Neutrophil (primary cell): ENCODE data around the gene MGAT1.
"Not testable (repeated sequence)": the region's sequence is repeated elsewhere in the genome, so short reads cannot be mapped to it uniquely, and the experiment has no call there.

Experiments used
- H3K27ac ChIP-seq: fragments of 200-600 bp; sonication (generic); 2 replicates; pipeline ENCODE4 v1.5.1; 2016; ENCODE audit warnings: mild to moderate bottlenecking, moderate library complexity
- H3K27me3 ChIP-seq: fragments of 200-600 bp; sonication (generic); 2 replicates; pipeline ENCODE4 v1.6.0; 2016; ENCODE audit warnings: mild to moderate bottlenecking
- H3K36me3 ChIP-seq: fragments of 200-600 bp; sonication (generic); 2 replicates; pipeline ENCODE4 v1.5.1; 2017
- H3K4me1 ChIP-seq, 2 experiments: fragments of 200-600 bp in 1 of 2; sonication (generic) in 1 of 2; 1 replicate in 1 of 2; 2 replicates in 1 of 2; pipeline versions ENCODE4 v1.5.1 to v1.6.1; 2013 to 2016; ENCODE audit warnings: low read depth in 1 of 2, low read length in 1 of 2, mild to moderate bottlenecking in 1 of 2, moderate library complexity in 1 of 2; ENCODE audit not compliant: control insufficient read depth in 1 of 2, insufficient read depth in 1 of 2
- H3K4me3 ChIP-seq, 2 experiments: fragments of 200-600 bp in 1 of 2; sonication (generic) in 1 of 2; 1 replicate in 1 of 2; 2 replicates in 1 of 2; pipeline ENCODE4 v1.5.1; 2013 to 2016; ENCODE audit warnings: low read depth in 1 of 2, low read length in 1 of 2, mild to moderate bottlenecking in 1 of 2, moderate library complexity in 1 of 2
- H3K9me3 ChIP-seq: fragments of 200-600 bp; sonication (generic); 2 replicates; pipeline ENCODE4 v1.5.1; 2016
- TF ChIP-seq, protein P1 (sequence below): fragments of 200-600 bp; sonication (generic); IDR thresholded peaks from 2 replicates; pipeline ENCODE4 v1.5.1; 2016; ENCODE audit warnings: antibody characterized with exemption

Gene MGAT1

GRCh38 chr5:180832638-180833068, 30.0 kb upstream of the MGAT1 start:
- H3K36me3 ChIP-seq, result peaks cover 27% of the 10 kb centered on the region
- no peaks in the 10 kb centered on the region for H3K9me3 ChIP-seq
- no peaks in the 10 kb centered on the region for H3K27me3 ChIP-seq
- TF ChIP-seq, protein P1, sequence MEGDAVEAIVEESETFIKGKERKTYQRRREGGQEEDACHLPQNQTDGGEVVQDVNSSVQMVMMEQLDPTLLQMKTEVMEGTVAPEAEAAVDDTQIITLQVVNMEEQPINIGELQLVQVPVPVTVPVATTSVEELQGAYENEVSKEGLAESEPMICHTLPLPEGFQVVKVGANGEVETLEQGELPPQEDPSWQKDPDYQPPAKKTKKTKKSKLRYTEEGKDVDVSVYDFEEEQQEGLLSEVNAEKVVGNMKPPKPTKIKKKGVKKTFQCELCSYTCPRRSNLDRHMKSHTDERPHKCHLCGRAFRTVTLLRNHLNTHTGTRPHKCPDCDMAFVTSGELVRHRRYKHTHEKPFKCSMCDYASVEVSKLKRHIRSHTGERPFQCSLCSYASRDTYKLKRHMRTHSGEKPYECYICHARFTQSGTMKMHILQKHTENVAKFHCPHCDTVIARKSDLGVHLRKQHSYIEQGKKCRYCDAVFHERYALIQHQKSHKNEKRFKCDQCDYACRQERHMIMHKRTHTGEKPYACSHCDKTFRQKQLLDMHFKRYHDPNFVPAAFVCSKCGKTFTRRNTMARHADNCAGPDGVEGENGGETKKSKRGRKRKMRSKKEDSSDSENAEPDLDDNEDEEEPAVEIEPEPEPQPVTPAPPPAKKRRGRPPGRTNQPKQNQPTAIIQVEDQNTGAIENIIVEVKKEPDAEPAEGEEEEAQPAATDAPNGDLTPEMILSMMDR, result no peak
- H3K27ac ChIP-seq, result no peak overlapping the region
- peaks cover 28 to 31% of the 10 kb centered on the region in 2 experiments for H3K4me1 ChIP-seq
- H3K4me3 ChIP-seq, result peak overlapping the region in 1 of 2 experiments; percentile 94

DNA sequence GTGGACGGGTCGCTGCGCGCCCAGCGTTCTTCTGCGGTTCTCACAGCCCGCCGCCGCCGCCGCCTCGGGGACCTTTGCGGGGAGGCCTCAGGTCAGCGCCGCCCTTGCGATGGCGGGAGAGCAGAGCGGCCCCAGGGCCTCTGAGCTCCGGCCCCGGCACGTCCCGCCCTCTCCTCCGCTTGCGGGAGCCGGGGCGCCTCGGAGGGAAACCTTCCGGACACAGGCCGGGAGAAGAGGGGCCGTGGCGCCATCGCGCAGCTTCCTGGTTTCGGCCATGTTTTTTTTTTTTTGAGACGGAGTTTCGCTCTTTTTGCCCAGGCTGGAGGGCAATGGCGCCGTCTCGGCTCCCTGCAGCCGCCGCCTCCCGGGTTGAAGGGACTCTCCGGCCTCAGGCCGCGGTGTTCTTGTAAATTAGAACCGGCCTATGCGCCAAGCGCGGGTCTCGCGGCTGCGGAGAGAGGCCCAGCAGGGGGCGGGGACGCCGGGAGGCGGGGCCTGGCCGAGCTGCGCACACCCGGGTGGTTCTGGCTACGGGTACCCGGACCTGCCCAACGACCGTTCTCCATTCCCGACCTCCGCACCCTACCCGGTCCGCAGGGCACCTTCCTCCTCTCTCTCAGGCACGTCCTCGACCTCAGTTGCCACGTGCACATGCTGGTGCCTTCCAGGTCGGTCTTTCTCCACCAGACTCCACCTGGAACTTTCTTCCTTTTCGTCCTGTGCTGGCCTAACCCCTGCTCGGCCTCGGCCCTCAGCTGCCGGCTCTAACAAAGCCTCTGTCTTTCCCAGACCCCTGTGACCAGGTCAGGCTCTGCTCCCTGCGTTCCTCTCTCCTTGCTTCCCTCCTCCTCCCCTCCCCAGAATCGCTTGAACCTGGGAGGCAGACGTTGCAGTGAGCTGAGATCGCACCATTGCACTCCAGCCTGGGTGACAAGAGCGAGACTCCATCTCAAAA, 28.8 kb upstream of the MGAT1 start:
- Histone ChIP-seq H3K36me3 (peaks cover 16% of the 10 kb centered on the region), H3K27me3 (no peaks in the 10 kb centered on the region), H3K4me1 (peaks cover 28 to 31% of the 10 kb centered on the region in 2 experiments), H3K4me3 (peak overlapping the region; percentile 91 to 94), H3K27ac (peak overlapping the region; percentile 97), H3K9me3 (no peaks in the 10 kb centered on the region)
- TF ChIP-seq, protein P1, result peak; percentile 18

DNA sequence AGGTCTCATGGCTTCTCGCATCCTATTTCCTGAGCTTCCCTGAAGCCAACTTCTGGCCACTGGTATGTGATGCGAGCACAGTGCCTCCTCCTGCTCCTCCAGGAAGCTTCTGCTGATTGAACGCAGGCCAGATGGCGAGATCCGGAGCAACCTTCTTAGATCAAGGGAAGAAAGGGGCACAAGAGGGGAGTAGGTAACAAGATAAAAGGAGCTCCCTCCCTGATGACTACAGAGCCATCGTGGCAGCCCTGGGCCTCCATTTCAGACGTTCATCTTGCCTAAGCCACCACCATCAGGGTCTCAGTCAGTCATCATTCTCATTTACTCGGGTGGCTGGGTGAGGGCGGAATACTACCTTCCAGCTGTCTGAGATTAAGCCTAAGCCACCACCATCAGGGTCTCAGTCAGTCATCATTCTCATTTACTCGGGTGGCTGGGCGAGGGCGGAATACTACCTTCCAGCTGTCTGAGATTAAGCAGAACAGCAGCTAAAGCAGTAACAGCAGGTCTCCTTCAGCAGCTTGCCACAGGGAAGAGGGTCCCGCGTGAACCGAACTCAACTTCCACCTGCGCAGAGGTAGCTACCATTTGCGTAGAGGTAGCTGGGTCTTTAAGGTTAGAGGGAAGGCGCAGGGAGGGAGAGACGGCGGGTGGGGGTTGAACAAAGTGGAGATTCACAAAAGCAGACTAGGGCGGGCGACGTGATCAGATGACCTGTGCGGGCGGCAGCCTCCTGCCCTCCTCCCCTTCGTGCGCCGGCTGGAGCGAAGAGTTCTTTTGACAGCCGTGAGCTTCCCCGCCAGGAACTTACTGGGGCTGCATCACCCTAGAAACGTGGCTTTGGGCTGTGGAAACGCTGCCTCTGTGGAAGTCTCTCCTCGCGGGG, 27.9 kb upstream of the MGAT1 start:
- H3K27me3 ChIP-seq, result no peaks in the 10 kb centered on the region
- TF ChIP-seq, protein P1, result no peak
- H3K27ac ChIP-seq, result peak overlapping the region; percentile 97
- peaks cover 28 to 31% of the 10 kb centered on the region in 2 experiments for H3K4me1 ChIP-seq
- peak overlapping the region; percentile 91 to 94 for H3K4me3 ChIP-seq
- no peaks in the 10 kb centered on the region for H3K9me3 ChIP-seq
- peaks cover 9% of the 10 kb centered on the region for H3K36me3 ChIP-seq

DNA sequence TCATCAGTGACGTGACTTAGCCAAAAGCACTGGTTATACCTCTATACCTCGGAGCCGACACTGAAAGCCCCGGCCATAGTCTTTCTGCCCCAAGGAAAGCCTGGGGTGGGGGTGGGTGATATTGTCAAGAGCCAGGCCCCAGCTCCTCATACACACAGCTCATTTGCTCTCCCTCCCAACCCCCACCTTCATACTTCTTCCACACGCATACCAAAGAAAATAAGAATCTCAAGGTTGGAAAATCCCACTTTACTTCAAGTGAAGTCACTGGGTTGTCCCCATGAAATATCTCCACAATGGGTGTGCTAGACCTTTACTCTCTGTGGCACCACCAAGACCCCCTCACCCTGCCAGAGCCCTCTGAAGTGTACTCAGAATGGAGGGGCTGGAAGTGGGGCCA, 27.1 kb upstream of the MGAT1 start:
- peaks cover 1% of the 10 kb centered on the region for H3K36me3 ChIP-seq
- H3K4me1 ChIP-seq, result peaks cover 28 to 31% of the 10 kb centered on the region in 2 experiments
- peak overlapping the region; percentile 97 for H3K27ac ChIP-seq
- TF ChIP-seq, protein P1, result no peak
- H3K27me3 ChIP-seq, result no peaks in the 10 kb centered on the region
- no peaks in the 10 kb centered on the region for H3K9me3 ChIP-seq
- H3K4me3 ChIP-seq, result peak overlapping the region in 1 of 2 experiments; percentile 94

DNA sequence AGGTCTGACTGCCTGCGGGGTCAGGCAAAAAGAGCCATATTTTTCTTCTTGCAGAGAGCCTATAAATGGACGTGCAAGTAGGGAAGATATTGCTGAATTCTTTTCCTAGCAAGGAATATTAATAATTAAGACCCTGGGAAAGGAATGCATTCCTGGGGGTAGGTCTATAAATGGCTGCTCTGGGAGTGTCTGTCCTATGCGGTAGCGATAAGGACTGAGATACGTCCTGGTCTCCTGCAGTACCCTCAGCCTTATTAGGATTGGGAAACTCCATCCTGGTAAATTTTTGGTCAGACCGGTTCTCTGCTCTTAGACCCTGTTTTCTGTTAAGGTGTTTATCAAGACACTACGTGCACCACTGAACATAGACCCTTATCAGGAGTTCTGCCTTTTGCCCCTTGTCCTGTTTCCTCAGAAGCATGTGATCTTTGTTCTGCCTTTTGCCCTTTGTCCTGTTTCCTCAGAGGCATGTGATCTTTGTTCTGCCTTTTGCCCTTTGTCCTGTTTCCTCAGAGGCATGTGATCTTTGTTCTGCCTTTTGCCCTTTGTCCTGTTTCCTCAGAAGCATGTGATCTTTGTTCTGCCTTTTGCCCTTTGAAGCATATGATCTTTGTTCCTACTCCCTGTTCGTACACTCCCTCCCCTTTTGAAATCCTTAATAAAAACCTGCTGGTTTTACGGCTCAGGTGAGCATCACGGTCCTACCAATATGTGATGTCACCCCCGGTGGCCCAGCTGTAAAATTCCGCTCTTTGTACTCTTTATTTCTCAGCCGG, 26.3 kb upstream of the MGAT1 start:
- not testable (repeated sequence) for H3K27me3 ChIP-seq, H3K36me3 ChIP-seq, H3K9me3 ChIP-seq, H3K4me3 ChIP-seq
- H3K4me1 ChIP-seq, result peaks cover 28 to 31% of the 10 kb centered on the region in 2 experiments
- H3K27ac ChIP-seq, result peak overlapping the region; percentile 97

DNA sequence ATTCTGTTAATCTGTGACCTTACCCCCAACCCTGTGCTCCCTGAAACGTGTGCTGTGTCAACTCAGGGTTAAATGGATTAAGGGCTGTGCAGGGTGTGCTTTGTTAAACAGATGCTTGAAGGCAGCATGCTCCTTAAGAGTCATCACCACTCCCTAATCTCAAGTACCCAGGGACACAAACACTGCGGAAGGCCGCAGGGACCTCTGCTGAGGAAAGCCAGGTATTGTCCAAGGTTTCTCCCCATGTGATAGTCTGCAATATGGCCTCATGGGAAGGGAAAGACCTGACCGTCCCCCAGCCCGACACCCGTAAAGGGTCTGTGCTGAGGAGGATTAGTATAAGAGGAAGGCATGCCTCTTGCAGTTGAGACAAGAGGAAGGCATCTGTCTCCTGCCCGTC, 24.8 kb upstream of the MGAT1 start:
- H3K4me3 ChIP-seq, H3K36me3 ChIP-seq, H3K27ac ChIP-seq, H3K9me3 ChIP-seq, H3K27me3 ChIP-seq: not testable (repeated sequence)
- H3K4me1 ChIP-seq, result peaks cover 24 to 26% of the 10 kb centered on the region in 2 experiments
